Sigmoid colon (tissue), 4 donors: ENCODE results near the gene SLC35G2.

Experiments used
- EP300 ChIP-seq, 4 donors: sonication (generic); formaldehyde crosslinking; IDR thresholded peaks; one replicate each; pipeline ENCODE4 v1.6.1; 2017; ENCODE audit warnings: antibody characterized with exemption in 4 of 4
- TF ChIP-seq, protein P1 (sequence below), 4 experiments: fragments of 450-650 bp in 3 of 4; fragments of 200-600 bp in 1 of 4; IDR thresholded peaks; one replicate each; pipeline ENCODE4 v1.5.1; 2016 to 2019; ENCODE audit warnings: antibody characterized with exemption in 4 of 4, mild to moderate bottlenecking in 3 of 4, moderate library complexity in 2 of 4

DNA sequence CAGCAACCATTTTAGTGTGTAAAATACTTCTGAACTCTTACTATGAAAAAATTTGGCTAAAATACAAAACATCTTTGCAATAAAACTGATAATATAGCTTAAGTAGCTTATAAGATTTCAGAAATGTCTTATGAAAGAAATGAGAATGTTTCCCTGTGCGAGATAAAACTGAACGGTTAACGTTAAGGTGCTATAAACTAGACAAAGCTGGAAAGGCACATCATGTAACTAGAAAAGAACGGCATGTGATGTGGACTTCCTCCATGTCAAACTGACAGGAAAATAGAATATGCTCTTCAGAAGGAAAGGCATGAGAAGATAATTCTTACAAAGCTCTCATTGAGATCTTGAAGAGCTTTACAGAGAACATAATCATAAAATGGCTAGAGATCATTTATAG lies 79.6 kb downstream of the SLC35G2 start:
- TF ChIP-seq, protein P1, sequence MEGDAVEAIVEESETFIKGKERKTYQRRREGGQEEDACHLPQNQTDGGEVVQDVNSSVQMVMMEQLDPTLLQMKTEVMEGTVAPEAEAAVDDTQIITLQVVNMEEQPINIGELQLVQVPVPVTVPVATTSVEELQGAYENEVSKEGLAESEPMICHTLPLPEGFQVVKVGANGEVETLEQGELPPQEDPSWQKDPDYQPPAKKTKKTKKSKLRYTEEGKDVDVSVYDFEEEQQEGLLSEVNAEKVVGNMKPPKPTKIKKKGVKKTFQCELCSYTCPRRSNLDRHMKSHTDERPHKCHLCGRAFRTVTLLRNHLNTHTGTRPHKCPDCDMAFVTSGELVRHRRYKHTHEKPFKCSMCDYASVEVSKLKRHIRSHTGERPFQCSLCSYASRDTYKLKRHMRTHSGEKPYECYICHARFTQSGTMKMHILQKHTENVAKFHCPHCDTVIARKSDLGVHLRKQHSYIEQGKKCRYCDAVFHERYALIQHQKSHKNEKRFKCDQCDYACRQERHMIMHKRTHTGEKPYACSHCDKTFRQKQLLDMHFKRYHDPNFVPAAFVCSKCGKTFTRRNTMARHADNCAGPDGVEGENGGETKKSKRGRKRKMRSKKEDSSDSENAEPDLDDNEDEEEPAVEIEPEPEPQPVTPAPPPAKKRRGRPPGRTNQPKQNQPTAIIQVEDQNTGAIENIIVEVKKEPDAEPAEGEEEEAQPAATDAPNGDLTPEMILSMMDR (IDR thresholded peaks at IDR 0.05) = no peak
- TF ChIP-seq EP300 (IDR thresholded peaks at IDR 0.05) = no peak
